GM18858 (cell line): Measurements from ENCODE around the gene STARD10.
"Not testable (repeated sequence)": the region's sequence is repeated elsewhere in the genome, so short reads cannot be mapped to it uniquely, and the experiment has no call there.

ENCODE experiments used
- ATAC-seq: cut with Tn5 transposase; IDR thresholded peaks from one replicate; pipeline ENCODE4 v1.9.1; 2021; ENCODE audit not compliant: unreplicated experiment

The STARD10 gene

DNA sequence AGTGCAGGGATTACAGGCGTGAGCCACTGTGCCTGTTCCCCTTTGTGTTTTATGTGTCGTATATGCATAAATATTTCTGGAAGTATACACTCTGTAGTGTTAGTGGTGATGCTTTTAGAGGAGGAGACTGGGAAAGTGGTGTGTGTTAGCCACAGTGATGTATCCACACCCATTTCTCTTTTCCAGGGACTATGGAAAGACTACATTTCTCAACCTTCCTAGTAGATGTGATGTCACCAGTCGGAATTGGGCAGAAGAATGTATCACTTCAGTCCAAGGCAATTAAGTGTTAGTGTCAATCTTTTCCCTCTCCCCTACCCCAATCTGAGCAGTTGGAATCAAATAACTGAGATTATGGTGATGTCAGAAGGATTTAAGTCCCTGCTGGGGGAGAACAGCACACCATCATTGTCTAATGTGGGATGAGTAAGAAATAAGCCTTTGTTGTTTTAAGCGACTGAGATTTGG lies 14.5 kb upstream of the STARD10 start:
- no peak for ATAC-seq

GRCh38 chr11:72807792-72808191 lies 13.9 kb upstream of the STARD10 start:
- no peak for ATAC-seq

- no peak for ATAC-seq
These were observed 13.3 kb upstream of the STARD10 start for GRCh38 chr11:72807021-72807693.

GRCh38 chr11:72806378-72806777 lies 12.5 kb upstream of the STARD10 start:
- ATAC-seq: not testable (repeated sequence)

DNA sequence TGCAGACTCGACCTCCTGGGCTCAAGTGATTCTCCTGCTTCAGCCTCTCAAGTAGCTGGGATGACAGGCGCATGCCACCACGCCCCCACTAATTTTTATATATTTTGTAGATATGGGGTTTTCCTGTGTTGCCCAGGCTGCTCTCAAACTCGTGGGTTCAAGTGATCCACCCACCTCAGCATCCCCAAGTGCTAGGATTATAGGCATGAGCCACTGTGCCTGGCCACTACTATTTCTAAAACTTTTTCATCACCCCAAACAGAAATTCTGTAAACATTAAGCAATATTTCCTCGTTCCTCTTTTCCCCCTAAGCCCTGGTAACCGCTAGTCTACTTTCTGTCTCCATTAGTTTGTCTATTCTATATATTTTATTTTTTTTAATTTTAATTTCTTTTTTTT lies 11.4 kb upstream of the STARD10 start:
- ATAC-seq: no peak

DNA sequence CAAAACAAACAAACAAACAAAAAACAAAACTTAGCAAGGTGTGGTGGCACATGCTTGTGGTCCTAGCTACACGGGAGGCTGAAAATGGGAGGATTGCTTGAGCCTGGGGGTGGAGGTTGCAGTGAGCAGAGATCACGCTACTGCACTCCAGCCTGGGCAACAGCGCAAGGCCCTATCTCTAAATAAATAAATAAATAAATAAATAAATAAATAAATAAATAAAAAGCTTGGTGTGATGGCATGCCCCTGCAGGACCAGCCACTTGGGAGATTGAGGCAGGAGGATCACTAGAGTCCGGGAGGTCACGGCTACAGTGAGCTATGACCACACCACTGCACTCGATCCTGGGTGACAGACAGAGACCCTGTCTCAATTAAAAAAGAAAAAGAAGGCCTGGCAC lies 9.0 kb upstream of the STARD10 start:
- no peak for ATAC-seq

DNA sequence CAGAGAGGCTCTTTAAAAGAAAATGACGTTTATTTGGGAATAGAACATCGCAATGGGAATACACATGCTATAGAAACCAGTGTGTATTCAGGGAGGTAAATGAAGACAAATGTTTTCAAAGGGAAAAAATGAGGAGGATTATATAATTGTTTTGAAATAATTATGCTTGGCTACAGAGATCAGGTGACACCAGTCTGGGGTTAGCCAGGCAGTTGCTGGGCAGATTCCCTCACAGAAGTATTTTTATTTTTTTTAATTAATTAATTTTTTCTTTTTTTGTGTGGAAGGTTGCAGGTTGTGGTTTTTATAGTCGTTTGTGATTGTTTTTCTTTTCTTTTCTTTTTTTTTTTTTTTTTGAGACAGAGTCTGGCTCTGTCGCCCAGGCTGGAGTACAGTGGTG lies 5.6 kb upstream of the STARD10 start:
- no peak for ATAC-seq

DNA sequence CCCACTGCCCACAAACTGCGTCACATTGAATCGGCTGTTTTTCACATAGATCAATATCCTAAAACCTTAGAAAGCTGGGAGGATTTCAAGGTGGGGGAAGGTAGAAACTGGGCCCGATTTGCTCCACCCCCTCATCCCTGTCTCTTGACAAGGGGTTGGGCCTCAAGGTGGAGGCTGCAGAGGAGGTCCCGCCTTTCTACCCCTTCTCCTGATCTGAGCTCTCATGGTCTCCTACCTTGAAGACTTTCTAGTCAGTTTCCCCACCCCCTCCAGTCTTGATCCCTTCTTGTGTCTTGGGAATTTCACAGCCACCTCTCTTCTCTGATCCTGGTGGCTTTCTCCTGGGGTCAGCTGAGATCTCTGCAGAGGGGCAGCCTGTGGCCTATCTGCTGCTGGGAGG lies 4.5 kb upstream of the STARD10 start:
- ATAC-seq: no peak

- no peak for ATAC-seq
These were observed 797 bp downstream of the STARD10 start for GRCh38 chr11:72793076-72793424.

- ATAC-seq: no peak
These were observed 1.3 kb downstream of the STARD10 start for GRCh38 chr11:72792437-72793021.

DNA sequence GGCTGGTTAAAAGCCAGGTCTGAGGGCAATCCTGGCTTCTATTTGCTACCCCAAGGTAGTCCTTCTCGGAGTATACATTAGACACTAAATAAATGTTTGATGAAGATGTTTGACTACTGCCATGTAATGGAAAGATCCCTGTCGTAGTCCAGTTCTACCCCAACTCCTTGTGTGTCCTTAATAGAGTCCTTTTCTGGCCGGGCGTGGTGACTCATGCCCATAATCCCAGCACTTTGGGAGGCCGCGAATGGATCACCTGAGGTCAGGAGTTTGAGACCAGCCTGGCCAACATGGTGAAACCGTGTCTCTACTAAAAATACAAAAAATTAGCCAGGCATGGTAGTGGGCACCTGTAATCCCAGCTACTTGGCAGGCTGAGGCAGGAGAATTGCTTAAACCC lies 2.6 kb downstream of the STARD10 start:
- ATAC-seq: not testable (repeated sequence)

DNA sequence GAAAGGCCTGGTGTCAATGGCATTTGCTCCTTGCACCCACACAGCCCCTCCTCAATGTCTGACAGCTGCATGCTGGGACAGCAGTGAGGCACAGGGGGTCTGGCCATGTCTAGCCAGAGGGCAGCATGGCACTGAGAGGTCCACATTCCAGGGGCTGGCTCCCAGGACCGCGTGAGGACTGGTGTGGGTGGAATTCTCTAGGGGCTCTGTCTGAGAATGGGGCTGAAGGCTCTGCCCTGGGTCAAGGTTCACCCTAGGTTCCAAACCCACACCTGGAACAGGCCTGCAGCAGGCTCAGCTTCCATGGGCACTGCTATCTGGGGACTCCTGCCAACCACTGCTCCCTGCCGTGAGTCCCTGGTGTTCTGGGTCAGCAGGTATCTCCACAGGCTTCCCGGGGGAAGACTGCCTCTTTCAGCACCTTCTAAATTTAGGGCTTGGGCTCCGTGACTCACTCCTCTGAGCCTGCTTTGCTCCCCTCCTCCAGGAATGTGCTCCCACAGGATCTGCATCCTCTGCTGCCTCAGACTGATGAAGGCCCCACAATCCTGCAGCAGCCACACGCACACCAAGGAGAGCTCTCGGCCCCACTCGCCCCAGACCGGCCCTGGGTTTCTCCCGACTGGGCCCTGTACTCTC lies 4.2 kb downstream of the STARD10 start:
- no peak for ATAC-seq

GRCh38 chr11:72788241-72788640 lies 5.6 kb downstream of the STARD10 start:
- no peak for ATAC-seq

- no peak for ATAC-seq
These were observed 6.4 kb downstream of the STARD10 start for GRCh38 chr11:72787216-72788104.

- ATAC-seq: no peak
These were observed 7.3 kb downstream of the STARD10 start for GRCh38 chr11:72786305-72787215.

GRCh38 chr11:72784662-72785061 lies 9.2 kb downstream of the STARD10 start:
- ATAC-seq: no peak

DNA sequence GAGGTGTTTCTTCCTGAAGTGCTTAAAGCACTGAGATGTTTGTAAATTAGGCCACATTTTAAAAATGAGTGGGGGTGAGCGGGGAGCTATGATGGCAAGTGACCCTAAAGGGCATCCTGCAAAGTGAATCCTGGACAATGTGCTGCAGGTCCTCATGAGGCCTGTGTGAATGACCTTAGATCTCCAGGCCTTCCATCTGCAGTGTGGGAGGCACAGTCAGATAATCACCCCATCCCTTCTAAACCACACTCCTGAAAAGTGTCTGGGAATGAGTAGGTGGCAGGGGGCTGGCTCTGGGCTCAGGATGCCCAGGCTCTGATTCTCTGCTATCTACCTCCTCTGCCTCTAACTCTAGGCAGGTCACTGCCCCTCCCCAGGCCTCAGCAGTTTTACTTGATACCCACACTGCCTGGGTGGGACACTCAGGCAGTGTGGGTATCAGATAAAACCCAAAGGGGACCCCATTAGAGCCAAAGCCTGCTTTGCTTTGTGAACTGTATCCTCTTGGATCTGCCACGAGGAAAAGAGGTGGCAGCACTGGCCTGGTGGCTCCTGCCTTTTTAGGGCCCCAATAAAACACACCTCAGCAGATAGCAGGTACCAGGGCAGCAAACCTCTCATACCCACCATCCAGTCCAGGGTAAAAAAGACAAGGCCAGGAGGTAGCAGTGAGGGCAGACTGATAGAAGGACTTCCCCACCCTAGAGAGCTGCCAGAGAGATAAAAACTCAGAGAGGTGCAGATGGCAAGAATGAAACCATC lies 10.5 kb downstream of the STARD10 start:
- ATAC-seq: no peak

GRCh38 chr11:72782081-72782920 lies 11.5 kb downstream of the STARD10 start:
- ATAC-seq: no peak
